ENCODE data around the gene MAMLD1.

MAMLD1 gene

GRCh38 chrX:150372280-150372679 lies 9.2 kb downstream of the MAMLD1 start:
- Histone ChIP-seq H3K4me3 (ENCODE audit: low read length) (no peak overlapping the region), H3K4me1 (ENCODE audit: control insufficient read depth, low read length) (no peaks in the 10 kb centered on the region), H3K27me3 (ENCODE audit: control insufficient read depth, low read length) (no peaks in the 10 kb centered on the region), H3K27ac (ENCODE audit: low read depth, low read length) (no peak overlapping the region), H3K9me2 (replicated peaks; ENCODE audit: control insufficient read depth, low read length) (no peaks in the 10 kb centered on the region), H3K79me2 (ENCODE audit: control insufficient read depth, low read length) (no peaks in the 10 kb centered on the region), H4K20me1 (ENCODE audit: control insufficient read depth, insufficient read depth, low read depth, low read length) (no peaks in the 10 kb centered on the region), H3K4me2 (ENCODE audit: low read length) (no peak overlapping the region), H3K36me3 (ENCODE audit: control insufficient read depth, low read length) (no peaks in the 10 kb centered on the region), H3K9me3 (ENCODE audit: control insufficient read depth, insufficient read depth, low read length) (no peaks in the 10 kb centered on the region), H3F3A (ENCODE audit: control insufficient read depth, insufficient read depth) (no peaks in the 10 kb centered on the region)
- TF ChIP-seq CTCF (IDR thresholded peaks at IDR 0.05; ENCODE audit: low read depth, low read length, poor library complexity, severe bottlenecking) (no peak), EZH2phosphoT487 (IDR thresholded peaks at IDR 0.05; ENCODE audit: borderline replicate concordance, low read length) (no peak)

- Histone ChIP-seq H3K4me1 (ENCODE audit: control insufficient read depth, low read length) (no peaks in the 10 kb centered on the region), H3K9me2 (replicated peaks; ENCODE audit: control insufficient read depth, low read length) (no peaks in the 10 kb centered on the region), H3K27ac (ENCODE audit: low read depth, low read length) (no peak overlapping the region), H3K9me3 (ENCODE audit: control insufficient read depth, insufficient read depth, low read length) (no peaks in the 10 kb centered on the region), H3K79me2 (ENCODE audit: control insufficient read depth, low read length) (no peaks in the 10 kb centered on the region), H3K4me2 (ENCODE audit: low read length) (no peak overlapping the region), H4K20me1 (ENCODE audit: control insufficient read depth, insufficient read depth, low read depth, low read length) (no peaks in the 10 kb centered on the region), H3F3A (ENCODE audit: control insufficient read depth, insufficient read depth) (no peaks in the 10 kb centered on the region), H3K27me3 (ENCODE audit: control insufficient read depth, low read length) (no peaks in the 10 kb centered on the region), H3K4me3 (ENCODE audit: low read length) (no peak overlapping the region), H3K36me3 (ENCODE audit: control insufficient read depth, low read length) (no peaks in the 10 kb centered on the region)
- TF ChIP-seq EZH2phosphoT487 (IDR thresholded peaks at IDR 0.05; ENCODE audit: borderline replicate concordance, low read length), result no peak
- no peak for TF ChIP-seq CTCF (IDR thresholded peaks at IDR 0.05; ENCODE audit: low read depth, low read length, poor library complexity, severe bottlenecking)
Observed at GRCh38 chrX:150372756-150373155, 9.6 kb downstream of the MAMLD1 start.

- Histone ChIP-seq H3K27me3 (ENCODE audit: control insufficient read depth, low read length) (no peaks in the 10 kb centered on the region), H3F3A (ENCODE audit: control insufficient read depth, insufficient read depth) (no peaks in the 10 kb centered on the region), H3K4me3 (ENCODE audit: low read length) (no peak overlapping the region), H3K4me1 (ENCODE audit: control insufficient read depth, low read length) (no peaks in the 10 kb centered on the region), H4K20me1 (ENCODE audit: control insufficient read depth, insufficient read depth, low read depth, low read length) (no peaks in the 10 kb centered on the region), H3K4me2 (ENCODE audit: low read length) (no peak overlapping the region), H3K9me2 (replicated peaks; ENCODE audit: control insufficient read depth, low read length) (no peaks in the 10 kb centered on the region), H3K9me3 (ENCODE audit: control insufficient read depth, insufficient read depth, low read length) (no peaks in the 10 kb centered on the region), H3K36me3 (ENCODE audit: control insufficient read depth, low read length) (no peaks in the 10 kb centered on the region), H3K79me2 (ENCODE audit: control insufficient read depth, low read length) (no peaks in the 10 kb centered on the region), H3K27ac (ENCODE audit: low read depth, low read length) (no peak overlapping the region)
- TF ChIP-seq EZH2phosphoT487 (IDR thresholded peaks at IDR 0.05; ENCODE audit: borderline replicate concordance, low read length) (no peak), CTCF (IDR thresholded peaks at IDR 0.05; ENCODE audit: low read depth, low read length, poor library complexity, severe bottlenecking) (no peak)
Observed at GRCh38 chrX:150375243-150375770, 12.2 kb downstream of the MAMLD1 start.
